HG03175 (cell line): ENCODE results near the gene MAST3.
A peak's percentile ranks its signal among the peaks of the same experiment; 100 is the strongest.

Experiments used
- ATAC-seq: cut with Tn5 transposase; IDR thresholded peaks from one replicate; pipeline ENCODE4 v1.9.1; 2021; ENCODE audit warnings: mild to moderate bottlenecking, moderate library complexity; ENCODE audit not compliant: unreplicated experiment

Gene MAST3

DNA sequence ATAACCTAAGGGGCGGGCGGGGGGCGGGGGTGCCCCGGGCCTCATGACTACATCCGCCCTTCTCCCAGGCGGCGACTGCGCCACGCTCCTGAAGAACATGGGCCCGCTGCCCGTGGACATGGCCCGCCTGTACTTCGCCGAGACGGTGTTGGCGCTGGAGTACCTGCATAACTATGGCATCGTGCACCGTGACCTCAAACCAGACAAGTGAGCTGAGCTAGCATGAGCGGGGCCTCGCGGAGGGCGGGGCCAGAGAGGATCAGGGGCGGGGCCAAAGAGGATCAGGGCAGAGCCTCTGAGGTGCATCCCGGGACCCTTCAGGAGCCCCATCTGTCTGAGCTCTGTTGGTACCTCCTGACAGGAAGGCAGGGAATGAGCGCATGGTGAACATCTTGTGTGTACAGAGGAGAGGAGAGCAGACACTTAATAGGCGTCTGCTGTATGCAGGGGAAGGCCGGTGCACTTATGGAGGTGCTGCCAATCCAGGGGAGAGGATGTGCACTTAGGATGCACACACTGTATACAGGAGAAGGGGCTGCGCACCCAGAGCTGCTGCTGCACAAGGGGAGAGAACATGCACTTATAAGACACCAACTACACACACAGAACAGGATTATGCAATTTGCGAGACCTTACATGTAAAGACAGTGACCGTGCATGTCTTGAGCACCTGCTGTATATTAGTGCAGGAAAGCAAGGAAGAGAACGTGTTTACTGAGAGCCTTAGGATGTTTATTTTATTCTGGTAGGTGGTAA lies 34.4 kb downstream of the MAST3 start:
- no peak for ATAC-seq

DNA sequence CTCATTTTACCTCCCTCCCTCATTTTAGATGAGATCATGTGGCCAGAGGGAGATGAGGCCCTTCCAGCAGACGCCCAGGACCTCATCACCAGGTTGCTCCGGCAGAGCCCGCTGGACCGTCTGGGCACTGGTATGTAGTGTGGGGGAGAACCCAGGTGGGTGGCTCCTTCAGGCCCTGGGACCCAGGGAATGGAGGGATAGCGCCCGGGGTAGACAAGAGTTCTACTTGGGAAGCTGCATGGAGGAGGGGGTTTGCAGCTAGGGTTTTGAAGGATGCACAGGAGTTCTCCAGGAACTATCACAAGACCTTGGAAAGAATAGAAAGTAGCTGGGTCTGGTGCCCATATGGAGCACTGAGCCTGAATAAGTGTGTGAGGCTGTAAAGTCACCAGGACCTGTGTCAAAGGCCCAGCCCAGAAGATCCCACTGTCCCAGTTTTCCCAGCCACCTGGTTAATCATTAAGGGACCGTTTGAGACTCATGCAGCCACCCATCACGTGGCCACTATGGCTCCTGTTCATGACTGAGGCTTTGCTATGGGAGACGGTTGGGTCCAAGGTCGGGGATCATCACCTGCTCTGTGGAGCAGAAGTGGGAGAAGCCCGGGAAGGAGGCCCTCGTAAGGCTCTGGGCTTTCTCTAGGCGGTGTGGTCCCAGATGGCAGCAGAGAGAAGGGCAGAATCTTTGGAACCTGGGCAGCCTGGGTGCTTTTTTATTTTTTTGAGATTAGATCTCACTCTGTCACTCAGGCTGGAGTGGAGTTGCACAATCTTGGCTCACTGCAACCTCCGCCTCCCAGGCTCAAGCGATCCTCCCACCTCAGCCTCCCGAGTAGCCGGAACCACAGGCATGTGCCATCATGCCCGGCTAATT lies 38.4 kb downstream of the MAST3 start:
- no peak for ATAC-seq

DNA sequence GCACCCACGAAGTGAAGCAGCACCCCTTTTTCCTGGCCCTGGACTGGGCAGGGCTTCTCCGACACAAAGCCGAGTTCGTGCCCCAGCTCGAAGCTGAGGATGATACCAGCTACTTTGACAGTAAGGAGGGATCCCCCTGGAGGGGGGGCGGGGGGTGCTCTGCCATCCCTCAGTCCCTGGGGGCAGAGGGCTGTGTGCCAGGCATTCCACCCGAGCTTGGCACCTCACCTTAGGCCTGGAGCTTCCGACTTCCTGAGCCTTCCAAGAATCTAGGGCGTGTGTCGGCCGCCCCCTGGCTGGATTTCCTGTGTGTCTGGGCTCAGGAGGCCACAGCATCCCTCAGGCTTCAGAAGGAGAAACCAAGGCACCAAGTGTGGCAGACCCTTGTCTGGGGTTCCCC lies 39.7 kb downstream of the MAST3 start:
- no peak for ATAC-seq

DNA sequence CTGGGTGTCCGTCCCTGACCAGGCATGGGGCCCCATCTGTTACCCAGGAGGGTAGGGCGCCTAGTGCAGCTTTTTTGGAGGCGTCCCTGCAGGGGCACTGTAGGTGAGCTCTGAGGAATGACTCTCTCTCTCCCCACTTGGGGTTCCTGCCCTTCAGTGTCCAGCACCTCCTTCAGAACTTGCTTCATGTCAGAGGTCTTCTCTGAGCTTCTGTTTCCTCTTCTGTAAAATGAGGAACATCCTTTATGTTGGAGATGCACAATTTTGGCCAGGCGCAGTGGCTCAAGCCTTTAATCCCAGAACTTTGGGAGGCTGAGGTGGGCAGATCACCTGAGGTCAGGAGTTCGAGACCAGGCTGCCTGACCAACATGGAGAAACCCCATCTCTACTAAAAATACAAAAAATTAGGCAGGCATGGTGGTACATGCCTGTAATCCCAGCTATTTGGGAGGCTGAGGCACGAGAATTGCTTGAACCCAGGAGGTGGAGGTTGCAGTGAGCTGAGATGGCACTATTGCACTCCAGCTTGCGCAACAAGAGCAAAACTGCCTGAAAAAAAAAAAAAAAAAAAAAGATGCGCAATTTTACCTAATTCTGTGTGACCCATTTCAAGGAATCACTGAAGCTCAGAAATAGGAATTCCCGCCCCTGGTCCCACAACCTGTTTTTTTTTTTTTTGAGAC lies 40.2 kb downstream of the MAST3 start:
- no peak for ATAC-seq

DNA sequence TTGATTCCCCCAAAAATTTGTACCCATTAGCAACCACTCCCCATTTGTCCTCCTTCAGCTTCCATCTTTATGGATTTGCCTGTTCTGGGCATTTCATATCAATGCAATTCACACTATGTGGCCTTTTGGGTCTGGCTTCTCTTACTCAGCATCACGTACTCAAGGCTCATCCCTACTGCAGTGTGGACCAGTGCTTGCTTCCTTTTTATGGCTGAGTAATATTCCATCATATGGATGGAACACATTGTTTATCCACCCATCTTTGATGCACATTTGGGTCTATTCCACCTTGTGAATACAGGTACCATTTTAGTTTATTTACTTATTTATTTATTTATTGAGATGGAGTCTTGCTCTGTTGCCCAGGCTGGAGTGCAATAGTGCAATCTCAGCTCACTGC lies 42.9 kb downstream of the MAST3 start:
- no peak for ATAC-seq

DNA sequence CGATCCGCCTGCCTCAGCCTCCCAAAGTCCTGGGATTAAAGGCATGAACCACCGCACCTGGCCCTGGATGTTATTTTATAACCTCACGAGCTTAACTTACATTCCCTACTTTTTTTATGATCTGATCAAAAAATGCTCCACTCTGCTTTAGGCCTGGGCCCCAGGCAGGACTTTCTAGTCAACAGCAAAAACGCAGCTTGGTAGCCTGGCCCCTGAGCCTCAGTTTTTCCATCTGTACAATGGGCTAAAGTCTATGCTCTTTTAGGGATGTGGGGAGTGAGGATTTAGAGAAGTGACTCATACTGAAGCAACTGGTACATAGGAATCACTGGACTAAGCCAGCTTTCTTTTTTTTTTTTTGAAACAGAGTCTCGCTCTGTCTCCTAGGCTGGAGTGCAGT lies 43.5 kb downstream of the MAST3 start:
- ATAC-seq = no peak

DNA sequence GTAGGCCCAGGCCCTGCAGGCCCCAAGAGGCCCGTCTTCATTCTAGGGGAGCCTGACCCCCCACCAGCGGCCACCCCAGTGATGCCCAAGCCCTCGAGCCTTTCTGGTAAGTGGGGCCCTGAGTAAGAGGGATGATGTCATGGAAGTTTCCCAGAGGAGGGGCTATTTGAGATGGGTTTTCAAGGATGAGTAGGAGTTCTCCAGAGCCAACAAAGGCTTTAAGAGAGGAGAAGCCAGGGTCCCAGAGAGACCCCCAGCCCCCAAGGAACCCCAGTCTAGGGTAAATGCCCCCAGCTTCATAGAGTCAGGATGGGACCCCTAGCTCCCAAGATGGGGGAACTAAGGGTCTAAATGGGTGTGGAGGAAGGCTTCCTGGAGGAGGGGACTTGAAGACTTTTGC lies 46.3 kb downstream of the MAST3 start:
- no peak for ATAC-seq

DNA sequence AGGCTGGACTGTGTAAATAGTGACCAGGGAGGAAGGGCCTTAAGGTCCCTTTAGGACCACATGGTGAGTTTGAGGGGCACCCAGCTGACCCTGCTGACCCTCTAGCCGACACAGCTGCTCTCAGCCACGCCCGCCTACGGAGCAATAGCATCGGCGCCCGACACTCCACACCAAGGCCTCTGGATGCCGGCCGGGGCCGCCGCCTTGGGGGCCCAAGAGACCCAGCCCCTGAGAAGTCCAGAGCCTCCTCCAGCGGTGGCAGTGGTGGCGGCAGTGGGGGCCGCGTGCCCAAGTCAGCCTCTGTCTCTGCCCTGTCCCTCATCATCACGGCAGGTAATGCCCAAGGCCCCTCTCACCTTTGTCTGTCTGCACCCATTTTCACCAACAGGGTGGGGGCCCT lies 46.8 kb downstream of the MAST3 start:
- ATAC-seq = no peak

DNA sequence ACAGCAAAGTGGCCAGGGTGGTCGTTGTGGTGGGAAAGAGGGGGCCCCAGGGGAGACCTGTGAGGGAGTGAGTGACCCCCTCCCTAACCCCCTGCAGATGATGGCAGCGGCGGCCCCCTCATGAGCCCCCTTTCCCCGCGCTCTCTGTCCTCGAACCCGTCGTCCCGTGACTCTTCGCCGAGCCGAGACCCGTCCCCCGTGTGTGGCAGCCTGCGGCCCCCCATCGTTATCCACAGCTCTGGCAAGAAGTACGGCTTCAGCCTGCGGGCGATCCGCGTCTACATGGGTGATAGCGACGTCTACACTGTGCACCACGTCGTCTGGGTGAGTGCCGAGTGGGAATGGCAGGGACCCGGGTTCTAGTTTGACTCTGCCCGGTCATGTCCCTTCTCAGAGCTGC lies 47.3 kb downstream of the MAST3 start:
- ATAC-seq = no peak

DNA sequence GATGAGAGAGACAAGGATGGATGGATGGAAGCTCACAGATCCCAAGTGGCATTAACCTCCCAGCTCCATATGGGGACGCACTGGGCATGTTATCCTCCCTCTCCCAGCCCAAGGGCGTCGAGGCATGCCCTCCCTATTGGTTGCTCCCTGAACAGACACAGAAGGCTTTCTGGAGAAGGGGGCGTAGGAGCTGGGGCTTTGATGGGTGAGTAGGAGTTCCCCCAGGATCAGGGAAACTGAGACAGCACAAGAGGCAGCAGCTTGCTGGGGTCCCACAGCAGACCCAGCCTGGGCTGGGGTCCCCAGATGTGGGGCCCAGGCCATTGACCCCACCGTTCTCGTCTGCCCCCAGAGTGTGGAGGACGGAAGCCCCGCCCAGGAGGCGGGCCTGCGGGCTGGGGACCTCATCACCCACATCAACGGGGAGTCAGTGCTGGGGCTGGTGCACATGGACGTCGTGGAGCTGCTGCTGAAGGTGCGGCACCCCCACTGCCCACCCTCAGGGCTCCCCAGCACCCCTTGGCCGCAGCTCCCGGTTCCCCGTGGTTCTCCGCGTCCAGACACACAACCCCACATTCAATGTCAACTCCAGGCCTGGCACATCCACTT lies 47.9 kb downstream of the MAST3 start:
- no peak for ATAC-seq

DNA sequence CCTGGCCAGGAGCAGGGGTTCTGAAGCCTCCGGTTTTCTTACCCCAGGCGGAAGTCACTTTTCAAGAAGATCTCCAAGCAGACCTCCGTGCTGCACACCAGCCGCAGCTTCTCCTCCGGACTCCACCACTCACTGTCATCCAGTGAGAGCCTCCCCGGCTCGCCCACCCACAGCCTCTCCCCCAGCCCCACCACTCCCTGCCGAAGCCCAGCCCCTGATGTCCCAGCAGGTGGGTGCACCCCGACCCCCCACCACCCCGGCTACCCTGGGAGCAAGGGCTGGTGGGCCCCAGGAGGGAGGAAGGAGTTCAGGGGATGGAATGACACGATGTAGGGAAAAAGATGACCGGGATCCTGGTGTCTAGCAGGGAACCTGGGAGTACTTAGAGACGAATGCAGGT lies 49.8 kb downstream of the MAST3 start:
- no peak for ATAC-seq

DNA sequence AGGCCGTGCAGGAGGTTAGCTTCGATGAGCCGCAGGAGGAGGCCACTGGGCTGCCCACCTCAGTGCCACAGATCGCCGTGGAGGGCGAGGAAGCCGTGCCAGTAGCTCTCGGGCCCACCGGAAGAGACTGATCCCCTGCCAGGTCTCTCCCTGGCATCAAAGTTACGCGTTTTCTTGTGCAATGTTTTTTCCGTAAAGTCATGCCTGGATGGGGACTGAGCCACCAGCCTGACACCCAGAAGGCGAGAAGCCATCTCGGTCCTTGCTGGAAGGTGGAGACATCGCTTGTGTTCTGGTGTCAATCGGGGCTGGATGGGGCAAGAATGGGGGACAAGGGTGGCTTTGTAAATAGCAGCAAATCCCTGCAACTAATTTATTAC lies 52.0 kb downstream of the MAST3 start:
- ATAC-seq = no peak

DNA sequence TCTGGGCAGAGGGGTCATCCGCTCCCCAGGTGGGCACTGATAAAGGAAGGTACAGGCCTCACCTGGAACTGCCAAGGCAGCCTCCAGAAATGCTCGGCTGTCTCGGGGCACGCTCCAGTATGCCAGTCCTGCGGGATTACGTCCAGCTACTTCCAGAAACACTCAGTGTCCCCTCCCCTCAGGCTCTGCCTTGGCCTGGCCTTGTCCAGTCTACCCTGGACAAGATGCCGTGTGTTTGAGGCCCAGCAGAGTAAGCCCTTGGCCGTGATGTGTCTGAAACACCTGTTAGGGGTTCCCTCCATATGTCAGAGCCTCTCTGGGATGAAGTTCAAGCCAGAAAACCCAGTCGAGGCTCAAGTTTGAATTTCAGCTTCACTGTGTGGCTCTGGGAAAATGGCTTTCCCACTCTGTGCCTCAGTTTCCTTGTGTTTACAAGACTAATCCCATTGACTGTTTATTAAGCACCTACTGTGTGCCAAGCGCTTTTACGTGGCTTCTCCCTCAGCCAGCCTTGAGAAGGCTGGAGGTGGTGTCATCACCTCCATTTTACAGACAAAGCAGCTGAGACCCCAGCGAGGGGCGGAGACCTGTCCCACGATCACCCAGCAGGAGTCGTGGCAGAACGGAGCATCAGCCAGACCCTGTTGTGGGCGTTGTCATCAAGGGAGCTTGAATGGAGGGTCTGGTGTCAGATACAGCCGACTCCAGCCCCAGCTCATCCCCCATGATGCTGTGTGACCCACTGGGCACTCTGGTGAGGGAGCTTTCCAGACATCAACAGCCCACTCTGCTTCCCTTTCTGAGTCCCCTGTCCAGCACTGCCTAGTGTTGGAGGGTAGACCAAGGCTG lies 53.4 kb downstream of the MAST3 start:
- ATAC-seq = no peak

DNA sequence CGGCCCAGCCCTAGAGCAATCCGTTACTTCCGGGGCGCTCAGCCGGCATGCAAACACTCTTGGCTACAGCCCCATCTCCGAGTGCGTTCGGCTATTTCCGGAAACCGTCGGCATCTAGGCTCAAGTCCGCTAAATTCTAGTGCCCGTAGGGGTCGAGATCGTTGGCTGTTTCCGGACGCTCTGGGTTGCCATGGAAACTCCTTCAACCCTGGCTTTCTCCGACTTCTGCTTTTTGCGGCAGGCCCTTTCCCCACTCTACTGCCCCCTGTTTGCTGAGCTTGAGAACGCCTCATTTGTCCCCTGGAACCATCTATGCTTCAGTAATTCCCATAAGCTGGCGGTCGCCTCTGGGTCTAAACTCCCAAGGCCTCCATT lies 54.9 kb downstream of the MAST3 start:
- ATAC-seq = peak; percentile 72

DNA sequence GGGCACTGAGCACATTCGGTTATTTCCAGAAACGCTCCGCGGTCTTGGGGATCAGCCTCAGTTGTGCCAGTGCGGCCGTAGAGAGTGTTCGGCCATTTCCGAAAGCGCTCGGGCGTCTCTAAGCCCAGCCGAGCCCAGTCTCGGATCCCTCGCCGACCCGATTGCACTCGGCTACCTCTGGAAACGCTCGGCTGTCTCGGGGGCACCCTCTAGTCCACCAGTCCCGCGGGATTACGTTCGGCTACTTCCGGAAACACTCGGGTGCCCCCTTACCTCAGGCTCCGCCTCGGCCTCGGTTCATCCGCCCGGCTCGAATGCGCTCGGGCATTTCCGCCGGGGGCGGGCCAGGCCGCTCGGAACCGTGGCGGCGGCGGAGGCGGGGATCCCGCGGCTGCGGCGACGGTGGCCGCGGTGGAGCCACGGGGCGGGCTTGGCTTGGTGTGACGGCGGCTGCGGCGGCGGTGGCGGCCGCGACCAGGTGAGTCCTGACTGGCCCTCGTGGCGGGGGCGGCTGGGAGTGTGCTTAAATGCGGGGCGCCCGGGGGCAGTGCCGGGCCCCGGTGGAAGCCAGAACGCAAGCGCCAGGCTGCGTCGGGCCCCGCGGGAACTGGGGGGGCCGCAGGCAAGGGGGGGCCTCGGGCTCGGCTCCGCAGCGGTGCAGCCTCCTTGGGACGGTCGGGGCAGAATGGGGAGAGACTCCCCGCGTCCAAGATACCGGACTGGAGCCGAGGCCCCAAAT lies 55.4 kb downstream of the MAST3 start, which contains the start of gene PIK3R2:
Gene PIK3R2, plus strand, starts transcription at position 347 of the 739 bp plus-strand sequence. CDS start 2,717 bp downstream, outside the sequence.
- ATAC-seq = peak; percentile 74

DNA sequence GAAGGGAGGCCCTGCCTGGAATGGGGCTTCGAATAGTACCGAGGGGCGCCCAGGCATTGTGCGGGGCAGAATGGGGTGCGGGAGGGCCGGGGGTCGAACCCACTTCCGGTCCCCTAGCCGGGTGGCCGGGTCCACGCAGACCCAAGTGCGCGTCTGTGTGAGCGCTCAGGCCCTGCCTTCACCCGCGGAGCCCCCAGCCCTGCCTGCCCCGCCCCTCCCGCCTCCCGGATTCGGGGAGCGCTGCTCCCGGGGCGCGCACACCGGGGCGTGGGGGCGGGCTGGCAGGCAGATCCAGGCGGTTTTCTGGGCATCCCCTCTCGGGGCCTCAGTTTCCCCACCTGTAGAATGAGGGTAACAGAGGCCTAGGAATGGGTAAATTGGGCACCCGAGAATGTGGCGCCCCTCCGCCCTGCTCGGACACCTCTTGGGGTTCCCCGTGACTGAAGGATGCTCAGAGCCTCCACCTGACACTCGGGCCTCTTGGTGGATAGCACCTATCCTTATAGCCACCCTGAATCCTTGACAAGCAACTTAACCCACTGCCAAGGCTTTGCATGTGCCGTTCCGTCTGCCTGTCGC lies 56.1 kb downstream of the MAST3 start:
- ATAC-seq = no peak

DNA sequence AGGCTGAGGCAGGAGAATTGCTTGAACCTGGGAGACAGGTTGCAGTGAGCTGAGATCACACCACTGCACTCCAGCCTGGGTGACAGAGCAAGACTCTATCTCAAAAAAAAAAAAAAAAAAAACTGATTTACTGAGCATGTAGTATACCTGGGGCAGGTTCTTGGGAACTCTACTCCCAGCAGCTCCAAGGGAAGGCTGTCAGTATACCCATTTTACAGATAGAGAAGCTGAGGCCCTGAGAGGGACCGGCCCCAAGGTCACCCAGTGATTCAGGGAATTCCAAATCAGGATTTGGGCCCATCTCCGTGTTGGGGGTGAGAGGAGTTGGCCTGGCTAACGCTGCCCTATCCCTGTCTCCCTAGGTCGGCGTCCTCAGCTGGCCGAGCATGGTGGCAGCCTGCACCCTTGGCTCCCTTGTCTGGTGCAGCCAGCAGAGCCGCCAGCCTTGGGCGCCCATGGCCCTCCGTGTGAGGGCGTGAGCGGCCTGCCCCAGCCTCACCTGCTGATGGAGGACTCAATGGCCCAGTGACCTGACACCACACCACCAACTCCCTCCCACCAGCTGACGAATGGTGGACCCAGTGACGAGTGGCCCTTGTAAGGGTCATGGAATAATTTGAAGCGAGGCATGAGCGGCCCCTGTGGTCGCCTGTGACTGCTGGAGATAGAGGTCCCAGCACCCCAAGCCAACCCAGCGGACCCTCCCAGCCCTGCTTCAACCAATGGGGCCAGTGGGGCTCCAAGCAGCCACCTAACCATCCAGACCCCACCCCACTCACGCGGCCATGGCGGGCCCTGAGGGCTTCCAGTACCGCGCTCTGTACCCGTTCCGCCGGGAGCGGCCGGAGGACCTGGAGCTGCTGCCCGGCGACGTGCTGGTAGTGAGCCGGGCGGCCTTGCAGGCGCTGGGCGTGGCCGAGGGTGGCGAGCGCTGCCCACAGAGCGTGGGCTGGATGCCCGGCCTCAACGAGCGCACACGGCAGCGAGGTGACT lies 57.8 kb downstream of the MAST3 start:
- no peak for ATAC-seq

DNA sequence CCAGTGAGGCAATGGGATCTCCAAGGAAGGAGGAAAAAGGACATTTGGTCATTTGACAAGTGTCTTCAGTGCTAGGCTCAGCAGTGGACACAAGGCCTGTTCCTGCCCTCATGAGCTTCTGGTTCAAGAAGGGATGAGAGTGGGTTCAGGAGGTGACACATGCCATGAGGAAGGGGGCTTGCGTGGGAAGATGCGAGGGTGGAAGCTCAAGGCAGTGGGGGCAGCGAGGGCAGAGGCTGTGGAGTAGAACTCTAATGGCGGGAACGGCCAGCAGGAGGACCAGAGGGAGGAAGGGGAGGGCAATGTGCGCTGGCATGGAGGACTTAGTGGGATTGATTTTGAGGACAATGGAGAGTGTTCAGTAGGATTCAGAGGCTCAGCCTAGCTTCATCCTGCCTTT lies 58.7 kb downstream of the MAST3 start:
- ATAC-seq = no peak
